ENCODE measurements around the gene LBHD2. TPM values are rescaled to one million over a fixed set of nuclear protein-coding genes. Genes with fewer than 3 reads are reported as not detected.

Gene LBHD2
- total RNA-seq, 5 donors from 2014 or later (not counting 1 experiment from before 2014, with no cell fraction given) = not detected

- H3K27me3 ChIP-seq (replicated peaks in 1 of 2; ENCODE audit: control insufficient read depth in 2 of 2, extremely low read depth in 1 of 2, insufficient read depth in 2 of 2, low read length in 1 of 2) = peaks cover 0 to 20% of the 10 kb centered on the region in 2 experiments
- no peaks in the 10 kb centered on the region for H3K9me3 ChIP-seq
- no peak for DNase-seq
- no peak for ATAC-seq (replicated peaks in 1 of 4)
- H3K9me3 Mint-ChIP-seq = no peaks in the 10 kb centered on the region
- H3K27ac ChIP-seq (ENCODE audit: low read length) = no peak overlapping the region
- H3K4me3 ChIP-seq (ENCODE audit: control insufficient read depth in 1 of 2, extremely low read depth in 1 of 2, low read length in 1 of 2) = no peak overlapping the region
- no peak overlapping the region for H3K27ac Mint-ChIP-seq
- peaks cover 8 to 29% of the 10 kb centered on the region in 2 donors for H3K27me3 Mint-ChIP-seq
- ChIA-PET POLR2A (no interaction called here), CTCF (no interaction called here)
- H3K36me3 ChIP-seq (ENCODE audit: control insufficient read depth in 2 of 2, extremely low read depth in 1 of 2, insufficient read depth in 1 of 2, low read length in 1 of 2) = no peaks in the 10 kb centered on the region
- no peak overlapping the region for H3K4me3 Mint-ChIP-seq
- no peaks in the 10 kb centered on the region for H3K36me3 Mint-ChIP-seq
- H3K4me1 Mint-ChIP-seq = peaks cover 0 to 6% (median 5%) of the 10 kb centered on the region in 3 donors
- 73% methylated on average over 17 of the region's 20 CpGs for WGBS (ENCODE audit: insufficient coverage)
- no peaks in the 10 kb centered on the region for H3K4me1 ChIP-seq (ENCODE audit: control insufficient read depth in 1 of 2, extremely low read depth in 1 of 2, insufficient read depth in 2 of 2, low read length in 2 of 2)
Measured at GRCh38 chr14:103136388-103137271, 52.6 kb downstream of the LBHD2 start.

- H3K36me3 Mint-ChIP-seq = no peaks in the 10 kb centered on the region
- WGBS (ENCODE audit: insufficient coverage) = 84% methylated on average over 19 of the region's 22 CpGs
- Histone ChIP-seq H3K36me3 (ENCODE audit: control insufficient read depth in 2 of 2, extremely low read depth in 1 of 2, insufficient read depth in 1 of 2, low read length in 1 of 2) (no peaks in the 10 kb centered on the region), H3K27ac (ENCODE audit: low read length) (no peak overlapping the region), H3K4me3 (ENCODE audit: control insufficient read depth in 1 of 2, extremely low read depth in 1 of 2, low read length in 1 of 2) (no peak overlapping the region), H3K27me3 (replicated peaks in 1 of 2; ENCODE audit: control insufficient read depth in 2 of 2, extremely low read depth in 1 of 2, insufficient read depth in 2 of 2, low read length in 1 of 2) (peaks cover 0 to 26% of the 10 kb centered on the region in 2 experiments), H3K9me3 (no peaks in the 10 kb centered on the region), H3K4me1 (ENCODE audit: control insufficient read depth in 1 of 2, extremely low read depth in 1 of 2, insufficient read depth in 2 of 2, low read length in 2 of 2) (no peaks in the 10 kb centered on the region)
- ChIA-PET POLR2A (no interaction called here), CTCF (no interaction called here)
- ATAC-seq (replicated peaks in 1 of 4) (no peak), DNase-seq (no peak)
- H3K27ac Mint-ChIP-seq = no peak overlapping the region
- no peaks in the 10 kb centered on the region for H3K9me3 Mint-ChIP-seq
- H3K4me3 Mint-ChIP-seq = no peak overlapping the region
- peaks cover 0 to 6% (median 5%) of the 10 kb centered on the region in 3 donors for H3K4me1 Mint-ChIP-seq
- peaks cover 14 to 40% of the 10 kb centered on the region in 2 donors for H3K27me3 Mint-ChIP-seq
Measured at GRCh38 chr14:103137689-103138300, 53.8 kb downstream of the LBHD2 start.

- Mint-ChIP-seq H3K36me3 (no peaks in the 10 kb centered on the region), H3K27me3 (peaks cover 22 to 47% of the 10 kb centered on the region in 2 donors), H3K9me3 (no peaks in the 10 kb centered on the region), H3K27ac (no peak overlapping the region), H3K4me1 (peaks cover 0 to 6% (median 5%) of the 10 kb centered on the region in 3 donors), H3K4me3 (no peak overlapping the region)
- Histone ChIP-seq H3K9me3 (no peaks in the 10 kb centered on the region), H3K27ac (ENCODE audit: low read length) (no peak overlapping the region), H3K36me3 (ENCODE audit: control insufficient read depth in 2 of 2, extremely low read depth in 1 of 2, insufficient read depth in 1 of 2, low read length in 1 of 2) (no peaks in the 10 kb centered on the region), H3K4me1 (ENCODE audit: control insufficient read depth in 1 of 2, extremely low read depth in 1 of 2, insufficient read depth in 2 of 2, low read length in 2 of 2) (no peaks in the 10 kb centered on the region), H3K4me3 (ENCODE audit: control insufficient read depth in 1 of 2, extremely low read depth in 1 of 2, low read length in 1 of 2) (no peak overlapping the region), H3K27me3 (replicated peaks in 1 of 2; ENCODE audit: control insufficient read depth in 2 of 2, extremely low read depth in 1 of 2, insufficient read depth in 2 of 2, low read length in 1 of 2) (peaks cover 0 to 31% of the 10 kb centered on the region in 2 experiments)
- 63% methylated on average over 62 of the region's 66 CpGs for WGBS (ENCODE audit: insufficient coverage)
- ChIA-PET CTCF (interaction anchor here in 1 of 2 donors (0.5 kb wide), 1 partner anchor 20 kb away, joined by 3 read pairs; no protein-coding TSS in a partner anchor), POLR2A (no interaction called here)
- ATAC-seq (replicated peaks in 1 of 4) = no peak
- no peak for DNase-seq
Measured at GRCh38 chr14:103138301-103139131, 54.5 kb downstream of the LBHD2 start.

GRCh38 chr14:103139132-103140025, 55.4 kb downstream of the LBHD2 start:
- Mint-ChIP-seq H3K27ac (no peak overlapping the region), H3K27me3 (peaks cover 25 to 50% of the 10 kb centered on the region in 2 donors), H3K4me3 (no peak overlapping the region), H3K36me3 (no peaks in the 10 kb centered on the region), H3K9me3 (no peaks in the 10 kb centered on the region), H3K4me1 (peaks cover 0 to 6% (median 5%) of the 10 kb centered on the region in 3 donors)
- CTCF ChIA-PET = interaction anchor here in 1 of 2 donors (0.5 kb wide), 1 partner anchor 19 kb away, joined by 3 read pairs; no protein-coding TSS in a partner anchor
- DNase-seq (no peak), ATAC-seq (replicated peaks in 1 of 4) (no peak)
- Histone ChIP-seq H3K36me3 (ENCODE audit: control insufficient read depth in 2 of 2, extremely low read depth in 1 of 2, insufficient read depth in 1 of 2, low read length in 1 of 2) (no peaks in the 10 kb centered on the region), H3K4me1 (ENCODE audit: control insufficient read depth in 1 of 2, extremely low read depth in 1 of 2, insufficient read depth in 2 of 2, low read length in 2 of 2) (no peaks in the 10 kb centered on the region), H3K4me3 (ENCODE audit: control insufficient read depth in 1 of 2, extremely low read depth in 1 of 2, low read length in 1 of 2) (no peak overlapping the region), H3K9me3 (no peaks in the 10 kb centered on the region), H3K27me3 (replicated peaks in 1 of 2; ENCODE audit: control insufficient read depth in 2 of 2, extremely low read depth in 1 of 2, insufficient read depth in 2 of 2, low read length in 1 of 2) (peaks cover 0 to 30% of the 10 kb centered on the region in 2 experiments), H3K27ac (ENCODE audit: low read length) (no peak overlapping the region)
- WGBS (ENCODE audit: insufficient coverage) = 88% methylated on average over 24 of the region's 29 CpGs
- POLR2A ChIA-PET = interaction anchor here in 1 of 2 donors (0.6 kb wide), 1 partner anchor 40 kb away, joined by 3 read pairs; no protein-coding TSS in a partner anchor

Other genes with a start within 250 kb of the LBHD2 start
- gene AMN, start 161.5 kb upstream of the LBHD2 start, total RNA-seq = 10 to 100 TPM in 2 of 5 donors, 1 to 10 TPM in 3; 5.2 to 15.0 (median 8.4) TPM
- gene CDC42BPB, start 26.7 kb upstream of the LBHD2 start, total RNA-seq = 10 to 100 TPM in 3 of 5 donors, 1 to 10 TPM in 2; 5.3 to 17.5 (median 11.2) TPM
- under 1 TPM in 1 of 5 donors, not detected in 4; 0.25 TPM for gene EXOC3L4, start 10.5 kb downstream of the LBHD2 start, total RNA-seq
- 1 to 10 TPM in 4 of 5 donors, under 1 TPM in 1; 0.93 to 2.1 (median 1.0) TPM for gene TNFAIP2, start 39.3 kb downstream of the LBHD2 start, total RNA-seq